ENCODE results near the gene TSEN2.

The TSEN2 gene

DNA sequence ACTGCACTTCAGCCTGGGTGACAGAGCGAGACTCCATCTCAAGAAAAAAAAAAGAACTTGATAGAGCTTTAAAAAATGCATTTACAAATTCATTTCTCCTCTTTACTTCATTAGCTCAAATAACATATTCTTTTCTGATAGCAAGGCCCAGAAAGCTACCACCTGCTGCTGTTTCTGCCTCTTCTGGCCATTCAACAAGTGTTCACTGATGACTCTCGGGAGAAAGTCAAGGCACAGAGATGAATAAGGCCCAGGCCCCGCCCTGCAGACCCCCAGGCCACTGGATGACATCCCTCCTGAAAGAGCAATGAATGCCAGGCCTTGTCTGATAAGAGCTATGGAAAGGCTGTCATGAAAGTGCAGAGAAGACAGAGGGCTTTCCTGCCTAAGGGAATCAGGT is 13.6 kb upstream of the TSEN2 start:
- Histone ChIP-seq H3K9ac (ENCODE audit: low read length) (no peak overlapping the region), H3K79me2 (ENCODE audit: insufficient read depth, low read length) (no peaks in the 10 kb centered on the region), H3K9me3 (ENCODE audit: insufficient read depth, low read length) (no peaks in the 10 kb centered on the region), H2AFZ (ENCODE audit: low read depth, low read length, severe bottlenecking) (no peak overlapping the region), H3K27ac (ENCODE audit: low read depth, low read length) (no peak overlapping the region), H3K9me2 (replicated peaks; ENCODE audit: insufficient read depth, low read length) (no peaks in the 10 kb centered on the region), H3K27me3 (ENCODE audit: low read length) (no peaks in the 10 kb centered on the region), H4K20me1 (ENCODE audit: low read depth, low read length) (no peaks in the 10 kb centered on the region), H3K4me3 (ENCODE audit: insufficient read depth, low read length, poor library complexity, severe bottlenecking) (no peak overlapping the region), H3F3A (ENCODE audit: insufficient read depth) (no peaks in the 10 kb centered on the region), H3K36me3 (ENCODE audit: low read length) (no peaks in the 10 kb centered on the region), H3K4me2 (ENCODE audit: low read depth, low read length, poor library complexity, severe bottlenecking) (no peak overlapping the region)
- TF ChIP-seq, protein P1, sequence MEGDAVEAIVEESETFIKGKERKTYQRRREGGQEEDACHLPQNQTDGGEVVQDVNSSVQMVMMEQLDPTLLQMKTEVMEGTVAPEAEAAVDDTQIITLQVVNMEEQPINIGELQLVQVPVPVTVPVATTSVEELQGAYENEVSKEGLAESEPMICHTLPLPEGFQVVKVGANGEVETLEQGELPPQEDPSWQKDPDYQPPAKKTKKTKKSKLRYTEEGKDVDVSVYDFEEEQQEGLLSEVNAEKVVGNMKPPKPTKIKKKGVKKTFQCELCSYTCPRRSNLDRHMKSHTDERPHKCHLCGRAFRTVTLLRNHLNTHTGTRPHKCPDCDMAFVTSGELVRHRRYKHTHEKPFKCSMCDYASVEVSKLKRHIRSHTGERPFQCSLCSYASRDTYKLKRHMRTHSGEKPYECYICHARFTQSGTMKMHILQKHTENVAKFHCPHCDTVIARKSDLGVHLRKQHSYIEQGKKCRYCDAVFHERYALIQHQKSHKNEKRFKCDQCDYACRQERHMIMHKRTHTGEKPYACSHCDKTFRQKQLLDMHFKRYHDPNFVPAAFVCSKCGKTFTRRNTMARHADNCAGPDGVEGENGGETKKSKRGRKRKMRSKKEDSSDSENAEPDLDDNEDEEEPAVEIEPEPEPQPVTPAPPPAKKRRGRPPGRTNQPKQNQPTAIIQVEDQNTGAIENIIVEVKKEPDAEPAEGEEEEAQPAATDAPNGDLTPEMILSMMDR (IDR thresholded peaks at IDR 0.05; ENCODE audit: insufficient read depth, low read length, poor library complexity, severe bottlenecking) = no peak
- no peak for TF ChIP-seq EZH2phosphoT487 (conservative IDR thresholded peaks at IDR 0.05; ENCODE audit: low read length)

DNA sequence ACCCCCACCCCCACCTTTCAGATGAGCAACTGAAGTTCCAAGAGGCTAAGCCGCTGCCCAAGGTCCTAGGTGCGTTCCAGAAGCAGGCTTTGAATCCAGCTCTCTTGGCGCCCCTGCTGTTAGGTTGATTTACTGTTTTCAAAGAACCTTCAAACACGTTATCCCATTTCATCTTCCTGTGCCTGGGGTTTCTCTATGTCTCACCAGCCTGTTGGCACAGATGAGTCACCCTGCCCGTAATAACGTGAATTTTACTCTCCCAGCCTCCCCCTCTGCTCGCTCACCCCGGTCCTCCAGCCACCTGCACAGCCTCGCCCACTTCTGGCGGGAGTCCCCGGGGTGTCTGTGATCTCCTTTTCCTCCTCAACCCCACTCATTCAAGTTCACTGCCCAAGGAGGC is 13.0 kb upstream of the TSEN2 start:
- Histone ChIP-seq H3F3A (ENCODE audit: insufficient read depth) (no peaks in the 10 kb centered on the region), H3K9me2 (replicated peaks; ENCODE audit: insufficient read depth, low read length) (no peaks in the 10 kb centered on the region), H4K20me1 (ENCODE audit: low read depth, low read length) (no peaks in the 10 kb centered on the region), H3K9me3 (ENCODE audit: insufficient read depth, low read length) (no peaks in the 10 kb centered on the region), H2AFZ (ENCODE audit: low read depth, low read length, severe bottlenecking) (no peak overlapping the region), H3K27me3 (ENCODE audit: low read length) (no peaks in the 10 kb centered on the region), H3K36me3 (ENCODE audit: low read length) (no peaks in the 10 kb centered on the region), H3K79me2 (ENCODE audit: insufficient read depth, low read length) (no peaks in the 10 kb centered on the region), H3K4me3 (ENCODE audit: insufficient read depth, low read length, poor library complexity, severe bottlenecking) (no peak overlapping the region), H3K4me2 (ENCODE audit: low read depth, low read length, poor library complexity, severe bottlenecking) (no peak overlapping the region), H3K9ac (ENCODE audit: low read length) (no peak overlapping the region), H3K27ac (ENCODE audit: low read depth, low read length) (no peak overlapping the region)
- no peak for TF ChIP-seq EZH2phosphoT487 (conservative IDR thresholded peaks at IDR 0.05; ENCODE audit: low read length)
- TF ChIP-seq, protein P1 (IDR thresholded peaks at IDR 0.05; ENCODE audit: insufficient read depth, low read length, poor library complexity, severe bottlenecking) = no peak

DNA sequence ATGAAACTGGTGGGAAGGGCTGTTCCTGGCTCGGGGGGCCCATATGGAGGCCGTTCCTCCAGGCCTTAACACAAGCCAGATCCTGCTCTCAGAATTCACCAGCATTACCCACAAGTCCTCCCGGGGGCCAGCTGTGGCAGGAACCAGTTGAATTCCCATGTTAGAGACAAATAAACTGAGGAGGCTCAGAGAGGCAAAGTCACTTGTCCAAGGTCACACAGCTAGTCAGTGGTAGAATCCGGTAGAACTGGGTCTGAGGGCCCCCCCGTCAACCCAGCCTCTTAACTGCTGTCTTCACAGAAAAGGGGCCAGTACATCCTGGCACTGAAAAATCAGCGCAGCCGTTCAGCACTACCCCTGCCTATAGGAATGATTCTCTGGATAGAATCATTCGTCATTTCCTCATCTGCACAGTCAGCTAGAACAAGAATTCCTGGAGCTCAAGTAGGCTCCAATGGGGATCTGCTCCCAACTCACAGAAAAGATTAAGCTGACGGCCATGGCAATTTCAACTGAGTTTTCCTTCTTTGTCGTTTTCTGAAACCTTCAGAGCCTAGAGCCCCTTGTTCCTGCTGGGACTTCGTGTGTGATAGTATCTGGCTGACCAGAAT is 12.2 kb upstream of the TSEN2 start:
- H3K9me2 ChIP-seq (replicated peaks; ENCODE audit: insufficient read depth, low read length) = no peaks in the 10 kb centered on the region
- H2AFZ ChIP-seq (ENCODE audit: low read depth, low read length, severe bottlenecking) = no peak overlapping the region
- no peaks in the 10 kb centered on the region for H3K36me3 ChIP-seq (ENCODE audit: low read length)
- no peaks in the 10 kb centered on the region for H3K9me3 ChIP-seq (ENCODE audit: insufficient read depth, low read length)
- no peak overlapping the region for H3K27ac ChIP-seq (ENCODE audit: low read depth, low read length)
- no peak overlapping the region for H3K9ac ChIP-seq (ENCODE audit: low read length)
- H3K4me2 ChIP-seq (ENCODE audit: low read depth, low read length, poor library complexity, severe bottlenecking) = no peak overlapping the region
- H3K79me2 ChIP-seq (ENCODE audit: insufficient read depth, low read length) = no peaks in the 10 kb centered on the region
- TF ChIP-seq, protein P1 (IDR thresholded peaks at IDR 0.05; ENCODE audit: insufficient read depth, low read length, poor library complexity, severe bottlenecking) = no peak
- TF ChIP-seq EZH2phosphoT487 (conservative IDR thresholded peaks at IDR 0.05; ENCODE audit: low read length) = no peak
- H3K4me3 ChIP-seq (ENCODE audit: insufficient read depth, low read length, poor library complexity, severe bottlenecking) = no peak overlapping the region
- H3F3A ChIP-seq (ENCODE audit: insufficient read depth) = no peaks in the 10 kb centered on the region
- H3K27me3 ChIP-seq (ENCODE audit: low read length) = no peaks in the 10 kb centered on the region
- no peaks in the 10 kb centered on the region for H4K20me1 ChIP-seq (ENCODE audit: low read depth, low read length)
